Esophagus muscularis mucosa (tissue), 3 donors: ENCODE data around the gene ADORA2B.

Experiments used
- CTCF ChIP-seq, 3 experiments: fragments of 200-600 bp in 2 of 3; fragments of 450-650 bp in 1 of 3; sonication (generic) in 2 of 3; IDR thresholded peaks; one replicate each; pipeline ENCODE4 v1.5.1; 2017 to 2019; ENCODE audit warnings: antibody characterized with exemption in 3 of 3, mild to moderate bottlenecking in 2 of 3, moderate library complexity in 1 of 3
- POLR2A ChIP-seq: fragments of 450-650 bp; IDR thresholded peaks from one replicate; pipeline ENCODE4 v1.6.1; 2017; ENCODE audit warnings: antibody characterized with exemption, moderate library complexity, mild to moderate bottlenecking, low read depth
- POLR2AphosphoS5 ChIP-seq, 2 donors: sonication (generic); formaldehyde crosslinking; IDR thresholded peaks; one replicate each; pipeline ENCODE4 v1.6.1; 2017; ENCODE audit warnings: antibody characterized with exemption in 2 of 2

- TF ChIP-seq CTCF (IDR thresholded peaks at IDR 0.05) (no peak), POLR2A (no peak), POLR2AphosphoS5 (IDR thresholded peaks at IDR 0.05) (no peak)
Measured at GRCh38 chr17:15917438-15918027, 27.4 kb upstream of the ADORA2B start.
